HG03354 (cell line): Measurements from ENCODE around the gene MYO7A.
"Not testable (repeated sequence)": the region's sequence is repeated elsewhere in the genome, so short reads cannot be mapped to it uniquely, and the experiment has no call there.

Experiments used
- ATAC-seq: cut with Tn5 transposase; IDR thresholded peaks from one replicate; pipeline ENCODE4 v1.9.1; 2021; ENCODE audit warnings: mild to moderate bottlenecking; ENCODE audit not compliant: unreplicated experiment, poor library complexity, severe bottlenecking

MYO7A gene

DNA sequence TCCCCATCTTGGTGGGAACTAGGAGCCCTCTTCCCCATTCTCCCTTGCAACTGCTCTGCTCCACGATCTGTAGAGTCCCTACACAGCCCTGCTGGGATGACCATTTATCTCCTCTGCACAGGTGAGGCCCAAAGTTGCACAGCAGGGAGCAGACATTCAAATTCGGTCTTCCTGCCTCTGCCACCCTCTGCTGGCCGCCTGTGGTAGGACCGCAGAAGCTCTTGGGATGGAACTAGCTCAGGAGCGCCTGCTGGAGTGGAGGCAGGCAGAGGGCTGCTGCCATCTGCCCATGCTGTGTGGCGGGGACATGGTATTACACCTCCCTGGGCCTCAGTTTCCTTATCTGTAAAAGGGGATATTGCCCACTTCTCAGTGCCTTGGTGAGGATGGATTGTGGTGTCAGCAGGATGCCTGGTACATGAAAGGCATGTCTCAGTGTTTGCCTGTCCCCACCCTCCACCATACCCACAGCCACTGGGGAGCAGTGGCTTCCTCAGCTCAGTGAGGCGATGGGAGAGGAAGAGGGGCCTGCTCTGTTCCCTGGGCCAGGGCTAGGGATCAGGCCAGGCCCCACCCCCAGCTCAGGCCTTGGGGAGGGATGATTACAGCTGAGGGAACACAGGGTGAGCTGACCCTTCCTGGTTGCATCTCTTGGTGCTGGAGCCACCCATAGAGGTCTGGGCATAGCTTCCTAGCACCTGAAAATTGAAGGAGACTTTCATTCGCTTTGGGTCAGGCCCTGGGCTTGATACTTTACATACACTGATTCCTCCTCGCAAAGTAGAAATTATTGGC lies 36.7 kb upstream of the MYO7A start:
- peak; percentile 93 for ATAC-seq

DNA sequence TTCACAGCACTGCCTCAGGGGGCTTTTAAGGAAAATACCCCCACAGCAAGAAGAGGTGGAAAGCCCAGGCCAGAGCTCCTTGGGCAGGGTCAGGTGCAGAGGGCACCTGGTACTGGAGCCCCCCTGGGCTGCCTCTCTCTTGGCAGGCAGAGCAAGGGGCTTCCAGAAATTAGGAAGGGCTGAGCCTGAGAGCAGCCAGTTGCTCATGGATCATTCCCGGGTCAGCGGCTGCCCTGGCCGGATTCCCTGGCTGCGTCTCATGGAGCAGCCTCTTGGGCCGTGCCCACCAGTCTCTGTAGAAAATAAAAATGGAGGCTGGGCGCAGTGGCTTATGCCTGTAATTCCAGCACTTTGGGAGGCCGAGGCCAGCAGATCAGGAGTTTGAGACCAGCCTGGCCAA lies 35.7 kb upstream of the MYO7A start:
- no peak for ATAC-seq

DNA sequence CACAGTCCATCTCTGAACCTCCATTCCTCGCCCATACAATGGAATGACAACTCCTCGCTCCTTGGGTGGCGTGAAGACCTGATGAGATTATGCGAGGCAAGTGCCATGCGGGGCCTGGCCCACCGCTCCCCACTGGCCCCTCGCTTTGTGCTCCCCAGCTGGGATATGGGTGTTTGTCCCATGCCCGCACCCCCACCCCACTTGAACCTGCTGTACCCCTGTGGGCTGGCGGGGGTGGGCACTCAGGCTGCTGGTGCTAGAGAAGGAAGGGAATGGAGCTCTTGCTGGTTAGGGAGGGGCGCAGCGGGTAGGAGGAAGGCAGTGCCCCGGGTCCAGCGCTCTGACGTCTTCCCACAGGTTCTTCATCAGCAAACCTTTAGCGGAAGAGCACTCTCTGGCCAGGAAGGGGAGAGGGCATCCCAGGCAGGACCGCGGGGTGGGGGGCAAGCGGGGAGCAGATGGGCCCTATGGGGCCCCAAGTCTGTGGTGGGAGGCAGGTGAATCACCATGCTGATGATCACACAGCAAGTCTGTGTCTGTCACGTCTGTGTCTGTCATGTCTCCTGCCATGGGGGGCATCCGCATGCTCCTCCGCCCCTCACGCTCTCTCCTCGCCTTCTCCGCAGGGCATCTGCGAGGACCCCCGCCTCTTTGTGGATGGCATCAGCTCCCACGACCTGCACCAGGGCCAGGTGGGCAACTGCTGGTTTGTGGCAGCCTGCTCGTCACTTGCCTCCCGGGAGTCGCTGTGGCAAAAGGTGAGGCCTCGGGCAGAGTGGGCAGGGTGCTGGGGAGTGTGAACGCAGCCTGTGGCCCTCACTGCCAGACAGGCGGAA lies 34.8 kb upstream of the MYO7A start:
- ATAC-seq = no peak

DNA sequence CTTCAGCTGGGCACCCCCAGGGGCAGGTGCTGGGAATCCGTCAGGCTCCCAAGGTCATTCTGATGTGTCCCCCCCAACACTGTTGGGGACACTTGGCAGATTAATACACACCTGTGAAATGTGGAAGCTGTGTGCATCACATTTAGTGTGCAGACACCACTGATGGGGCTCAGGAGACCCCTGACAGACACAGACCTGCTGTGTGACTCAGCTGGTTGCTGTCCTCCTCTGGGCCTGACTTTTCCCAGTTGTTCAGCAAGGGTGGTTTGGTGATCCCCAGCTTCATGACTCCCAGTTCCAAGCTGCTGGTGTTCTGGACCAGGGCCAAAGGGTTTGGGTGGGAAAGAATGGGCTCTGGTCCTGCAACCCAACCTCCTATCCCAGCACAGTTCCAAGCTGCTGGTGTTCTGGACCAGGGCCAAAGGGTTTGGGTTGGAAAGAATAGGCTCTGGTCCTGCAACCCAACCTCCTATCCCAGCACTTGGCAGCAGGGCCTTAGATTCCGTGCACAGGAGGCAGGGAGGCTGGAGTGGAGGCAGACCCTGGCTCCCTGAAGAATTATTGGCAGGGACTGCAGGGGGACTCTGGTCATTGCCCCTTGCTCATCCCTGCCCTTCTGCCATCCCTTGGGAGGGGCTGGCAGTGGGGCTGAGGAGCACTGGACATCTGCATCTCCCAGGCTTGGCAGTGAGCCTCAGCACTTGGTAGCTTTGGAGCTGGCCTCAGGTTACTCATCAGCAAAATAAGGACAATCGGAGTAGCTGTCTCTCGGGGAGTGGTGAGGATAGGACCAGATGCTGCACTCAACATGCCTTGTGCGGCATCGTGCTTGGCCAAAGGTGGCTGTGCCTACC lies 33.8 kb upstream of the MYO7A start:
- ATAC-seq = no peak

DNA sequence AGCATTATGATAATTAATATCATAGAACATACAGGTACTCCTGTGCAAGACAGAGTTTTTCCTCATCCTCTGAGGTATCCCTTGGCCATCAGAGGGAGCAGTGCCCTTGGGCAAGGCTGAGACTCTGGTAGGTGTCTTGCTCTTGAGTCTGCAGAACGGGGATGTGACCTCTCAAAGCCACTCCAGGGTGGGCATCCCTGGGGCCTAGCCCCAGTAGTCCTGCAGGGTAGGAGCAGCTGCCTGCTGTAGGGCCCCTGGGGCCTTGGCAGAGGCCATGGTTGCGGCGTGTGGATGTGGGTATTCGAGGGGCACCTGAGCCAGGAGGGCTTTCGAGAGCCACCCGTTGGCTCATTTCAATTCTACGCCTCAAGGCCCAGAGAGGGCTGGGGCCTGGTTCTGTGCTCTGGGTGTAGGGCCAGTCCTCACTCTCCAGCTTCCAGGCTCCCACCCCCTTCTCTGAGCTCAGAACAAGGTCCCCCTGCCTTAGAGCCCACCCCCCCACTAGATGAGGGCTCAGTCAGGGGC lies 33.1 kb upstream of the MYO7A start:
- ATAC-seq = no peak

DNA sequence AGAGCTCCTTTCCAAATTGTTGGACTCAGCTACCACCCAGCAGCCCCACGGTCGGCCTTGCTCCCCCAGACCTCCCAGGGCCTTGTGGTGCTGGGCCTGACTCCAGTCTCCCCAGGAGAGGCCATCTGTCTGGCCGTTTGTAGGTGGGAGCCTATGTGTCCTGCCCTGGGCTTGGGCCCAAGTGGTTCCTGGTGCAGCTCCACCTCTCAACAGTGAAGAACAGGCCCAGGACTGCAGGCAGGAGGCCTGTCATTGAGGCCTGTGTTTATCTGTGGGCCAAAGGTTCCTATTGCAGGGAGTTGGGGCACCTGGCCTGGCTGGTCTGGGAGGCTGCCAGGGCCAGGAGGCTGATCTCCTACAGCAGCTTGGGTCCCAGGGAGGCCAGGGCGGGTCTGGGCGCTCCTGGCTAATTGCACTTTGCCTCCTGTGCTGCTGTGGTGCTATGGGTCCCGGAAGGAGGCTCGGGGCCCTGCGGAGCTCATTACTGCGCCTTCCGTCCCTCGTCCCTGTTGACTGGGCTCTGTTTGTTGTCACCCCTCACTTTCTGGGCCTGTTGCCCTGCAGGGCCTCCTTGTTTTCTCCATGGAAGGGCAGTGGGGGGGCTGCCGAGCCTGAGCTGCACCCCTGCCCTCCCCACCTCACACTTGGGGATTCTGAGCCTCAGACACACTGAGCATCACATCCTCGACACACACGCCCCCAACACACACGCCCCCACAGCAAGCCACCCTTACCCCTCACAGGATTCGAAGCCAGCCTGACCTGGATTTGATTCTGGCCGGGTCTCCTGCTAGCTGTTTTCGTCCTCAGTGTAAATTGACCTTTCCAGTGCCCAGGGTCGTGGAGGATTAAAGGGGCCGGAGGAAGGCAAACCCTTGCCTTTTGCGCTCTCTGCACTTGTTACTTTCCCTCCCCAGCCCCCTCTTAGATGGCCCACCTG lies 32.2 kb upstream of the MYO7A start:
- ATAC-seq = no peak

DNA sequence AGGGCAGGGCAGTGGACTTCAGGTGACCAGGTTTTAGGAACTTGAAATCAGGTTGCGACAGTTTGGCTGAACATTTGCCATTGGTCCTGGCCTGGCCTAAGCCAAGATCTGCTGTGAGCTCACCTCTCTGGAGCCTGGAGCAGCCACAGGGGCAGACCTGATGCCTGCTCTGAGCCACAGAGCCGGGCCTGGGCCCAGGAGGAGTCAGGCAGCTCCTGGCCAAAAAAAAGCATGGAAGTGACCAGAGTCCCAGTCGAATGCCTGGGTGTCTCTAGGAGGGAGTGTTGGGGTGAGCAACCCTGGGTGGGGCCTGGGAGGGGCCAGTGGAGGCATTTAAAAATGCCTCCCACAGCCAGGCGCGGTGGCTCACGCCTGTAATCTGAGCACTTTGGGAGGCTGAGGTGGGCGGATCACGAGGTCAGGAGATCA lies 31.4 kb upstream of the MYO7A start:
- ATAC-seq = no peak

DNA sequence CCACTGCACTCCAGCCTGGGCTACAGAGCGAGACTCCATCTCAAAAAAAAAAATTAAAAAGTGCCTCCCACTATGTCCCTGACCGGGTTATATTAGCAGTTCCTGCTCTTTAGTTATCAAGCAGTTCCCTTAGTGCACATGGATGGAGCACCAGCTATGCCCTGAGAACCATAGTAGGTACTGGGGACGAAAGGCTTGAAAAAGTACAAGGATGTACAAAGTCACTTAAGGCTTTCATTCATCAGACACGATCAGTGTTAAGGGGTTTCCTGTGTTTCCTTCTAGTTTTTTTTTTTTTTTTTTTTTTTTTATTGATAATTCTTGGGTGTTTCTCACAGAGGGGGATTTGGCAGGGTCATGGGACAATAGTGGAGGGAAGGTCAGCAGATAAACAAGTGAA lies 30.9 kb upstream of the MYO7A start:
- ATAC-seq = not testable (repeated sequence)

DNA sequence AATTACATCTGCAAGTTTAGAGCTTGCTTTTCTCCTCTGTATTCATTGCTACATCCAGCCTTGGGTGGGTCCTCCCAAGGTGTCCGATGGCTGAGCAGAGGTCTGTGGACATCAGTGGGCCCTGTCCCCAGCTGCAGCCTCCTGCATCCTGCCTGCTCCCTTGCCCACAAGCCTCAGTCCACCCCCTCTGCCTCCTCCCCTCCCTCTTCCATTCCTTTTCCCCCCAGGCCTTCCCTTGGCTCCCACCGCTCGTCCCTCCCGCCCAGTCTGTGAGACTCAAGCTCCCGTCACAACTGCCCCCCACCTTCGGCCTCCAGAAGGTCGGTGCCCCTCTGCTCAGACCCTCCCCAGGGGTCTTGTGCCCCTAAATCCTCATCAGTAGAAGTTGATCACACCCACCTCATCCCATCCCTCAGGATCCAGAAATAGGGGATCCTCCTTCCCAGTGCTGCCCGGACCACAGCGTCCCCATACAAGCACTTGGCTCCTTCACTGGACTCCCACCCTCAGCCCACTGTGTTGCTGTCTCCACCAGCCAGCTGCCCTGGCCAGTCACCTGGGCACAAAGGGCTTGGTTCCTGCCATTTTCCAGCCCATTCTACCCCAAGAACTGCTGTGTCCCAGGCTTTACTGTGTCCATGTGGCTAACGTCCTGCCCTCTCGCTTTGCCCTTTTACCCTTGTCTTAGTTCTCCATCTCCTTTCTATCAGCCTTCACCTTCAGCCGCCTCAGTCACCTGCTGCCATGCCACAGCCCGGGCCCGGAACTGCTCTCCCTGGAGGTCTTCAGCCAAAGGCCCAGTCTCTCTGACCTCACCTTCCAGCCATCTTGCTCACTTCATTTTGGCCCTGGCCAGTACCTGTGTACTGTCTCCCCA lies 27.6 kb upstream of the MYO7A start:
- ATAC-seq = no peak

DNA sequence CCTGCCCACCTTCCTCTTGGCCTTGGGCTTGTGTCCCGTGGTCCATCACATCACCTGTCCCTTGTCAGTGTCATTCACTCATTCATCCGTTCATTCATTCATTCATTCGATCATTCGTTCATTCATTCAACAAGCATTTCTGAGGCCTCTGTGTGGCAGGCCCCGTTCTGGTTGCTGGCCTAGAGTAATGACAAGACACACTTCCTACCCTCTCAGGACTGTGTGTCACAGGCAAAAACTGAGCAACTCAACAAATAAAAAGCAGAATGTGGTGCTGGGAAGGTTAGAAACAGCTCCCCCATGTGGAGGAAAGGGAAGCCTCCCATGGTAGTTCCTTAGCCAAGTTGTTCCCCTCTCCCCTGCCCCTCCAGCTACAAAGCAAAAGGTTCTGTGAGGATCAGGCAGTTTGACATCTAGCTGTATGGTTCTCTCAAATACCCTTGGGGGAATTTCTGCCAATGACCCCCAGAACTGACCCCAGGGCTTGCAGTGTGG lies 27.0 kb upstream of the MYO7A start:
- ATAC-seq = no peak

DNA sequence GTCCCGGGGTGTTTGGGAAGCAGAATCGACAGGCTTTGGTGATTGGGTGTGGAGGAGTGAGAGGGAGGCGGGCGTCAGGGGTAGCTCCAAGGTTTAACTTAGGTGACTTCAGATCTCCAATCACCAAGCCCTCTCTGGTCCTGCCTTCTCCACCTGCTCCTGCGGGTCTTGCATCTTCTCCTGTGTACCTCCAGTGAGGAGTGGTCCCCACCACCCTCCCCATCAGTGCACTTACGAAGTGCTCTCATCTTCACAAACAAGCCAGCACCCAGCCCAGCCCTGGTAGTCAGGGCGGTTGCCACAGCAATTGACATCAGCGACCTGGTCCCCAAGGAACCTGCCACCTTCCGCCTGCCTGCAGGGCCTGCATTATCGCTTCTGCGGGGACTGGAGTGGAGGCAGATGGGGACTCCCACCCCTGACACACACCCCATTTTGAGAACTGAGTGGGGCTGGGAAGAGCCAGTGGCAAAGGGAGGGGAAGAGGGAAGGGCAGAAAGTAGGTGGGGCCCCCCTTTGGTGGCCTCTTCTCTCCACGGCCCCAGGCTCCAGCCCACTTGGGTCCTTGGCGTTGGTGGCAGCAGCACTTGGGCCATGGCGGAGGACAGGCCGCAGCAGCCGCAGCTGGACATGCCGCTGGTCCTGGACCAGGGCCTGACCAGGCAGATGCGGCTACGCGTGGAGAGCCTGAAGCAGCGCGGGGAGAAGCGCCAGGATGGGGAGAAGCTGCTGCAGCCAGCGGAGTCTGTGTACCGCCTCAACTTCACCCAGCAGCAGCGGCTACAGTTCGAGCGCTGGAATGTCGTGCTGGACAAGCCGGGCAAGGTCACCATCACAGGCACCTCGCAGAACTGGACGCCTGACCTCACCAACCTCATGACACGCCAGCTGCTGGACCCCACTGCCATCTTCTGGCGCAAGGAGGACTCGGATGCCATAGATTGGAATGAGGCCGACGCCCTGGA lies 25.5 kb upstream of the MYO7A start, which contains the start of gene OMP:
TSS of gene OMP (plus strand) at position 595 of the 965 bp plus-strand sequence. CDS start at position 595, 0 bp downstream.
- ATAC-seq = no peak

DNA sequence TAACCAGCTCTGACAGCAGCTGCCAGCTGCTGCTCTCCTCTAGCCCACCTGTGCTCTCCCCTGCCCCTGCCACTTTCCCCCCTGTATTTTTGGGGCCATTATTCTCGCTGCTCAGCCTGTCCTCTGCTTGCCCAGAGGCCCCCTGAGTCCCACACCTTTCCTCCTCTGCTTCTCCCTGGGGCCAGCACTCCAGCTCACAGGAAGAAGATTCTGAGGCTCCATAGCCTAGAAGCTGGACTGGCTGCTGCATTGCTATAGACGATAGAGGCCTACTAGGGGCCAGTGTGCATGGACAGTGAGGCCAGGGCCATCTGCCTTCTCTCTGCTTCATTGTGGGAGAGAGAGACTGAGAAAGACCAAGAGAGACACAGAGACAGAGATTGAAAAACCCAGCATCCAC lies 24.7 kb upstream of the MYO7A start:
- no peak for ATAC-seq

DNA sequence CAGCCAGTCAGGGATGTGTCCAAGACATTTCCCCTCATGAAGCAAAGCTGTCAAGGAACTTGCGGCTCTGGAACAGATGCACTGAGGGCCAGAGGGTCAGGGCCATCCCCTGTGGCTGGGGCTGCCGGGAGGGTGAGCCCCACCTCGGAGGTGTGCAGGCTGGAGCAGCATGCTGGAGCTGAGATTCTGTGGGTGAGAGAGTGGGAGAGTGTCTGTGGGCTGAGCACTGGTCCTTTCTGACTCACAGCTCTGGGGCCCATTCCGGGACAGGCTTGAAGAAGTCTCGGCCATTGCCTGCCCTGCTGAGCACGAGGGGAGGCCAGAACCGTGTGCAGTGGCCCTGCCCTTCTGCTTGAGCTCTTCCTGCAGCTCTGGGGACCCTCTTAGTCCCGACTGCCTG lies 23.3 kb upstream of the MYO7A start:
- ATAC-seq = no peak

DNA sequence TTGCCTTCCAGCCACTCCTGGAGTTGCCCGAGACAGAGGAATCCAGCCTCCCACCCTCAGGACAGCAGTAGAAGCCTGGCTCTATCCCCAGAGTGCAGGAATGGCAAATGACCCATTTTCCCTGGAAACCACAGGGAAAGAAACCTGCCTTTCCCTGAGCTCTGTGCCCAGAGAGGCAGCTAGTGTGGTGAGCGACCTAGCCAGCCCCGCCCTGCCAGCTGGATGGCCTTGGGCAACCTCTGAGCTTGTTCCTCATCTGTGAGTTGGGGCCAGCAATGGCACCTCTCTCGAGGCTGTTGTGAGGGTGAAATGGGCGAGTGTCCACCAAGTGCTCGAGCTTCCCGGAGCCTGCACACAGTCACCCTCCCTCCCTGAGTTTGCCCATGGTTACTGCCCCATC lies 21.7 kb upstream of the MYO7A start:
- no peak for ATAC-seq

DNA sequence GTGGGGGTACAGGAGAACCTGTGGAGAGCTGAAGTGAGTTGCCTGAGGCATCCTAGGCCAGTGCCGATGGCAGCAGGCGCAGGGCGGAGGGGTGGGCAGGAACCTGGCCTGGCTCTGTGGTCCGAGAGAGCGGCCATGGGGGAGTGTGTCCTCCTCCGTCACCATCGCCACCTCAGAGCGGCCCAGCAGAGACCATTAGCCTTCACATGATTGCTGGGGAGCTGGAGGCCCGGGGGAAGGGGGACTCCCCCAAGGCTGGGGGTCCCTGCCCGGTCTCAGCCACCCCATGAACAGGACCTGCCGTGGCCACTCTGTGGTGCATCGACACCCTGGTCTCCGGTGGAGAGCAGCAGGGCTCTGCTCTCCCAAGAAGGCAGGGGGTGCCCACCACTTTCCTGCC lies 21.3 kb upstream of the MYO7A start:
- no peak for ATAC-seq

DNA sequence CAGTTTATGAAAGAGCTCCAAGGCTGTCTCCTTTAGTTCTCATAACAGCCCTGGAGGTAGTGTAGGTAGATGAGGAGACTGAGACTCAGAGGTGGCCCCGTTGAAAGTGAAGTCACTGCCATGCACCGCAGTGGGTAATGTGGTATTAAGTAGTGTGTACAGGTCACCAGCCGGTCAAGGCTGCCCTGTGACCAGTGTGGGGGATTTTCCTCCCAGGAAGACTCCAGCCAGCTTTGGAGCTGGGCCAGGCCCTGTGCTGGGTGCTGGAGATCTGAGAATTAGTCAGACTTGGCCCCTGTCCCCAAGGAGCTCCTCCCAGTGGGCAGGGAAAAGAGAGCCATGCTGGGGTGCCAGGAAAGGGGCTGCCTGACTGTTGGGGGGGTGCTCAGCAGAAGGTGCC lies 20.1 kb upstream of the MYO7A start:
- ATAC-seq = no peak

DNA sequence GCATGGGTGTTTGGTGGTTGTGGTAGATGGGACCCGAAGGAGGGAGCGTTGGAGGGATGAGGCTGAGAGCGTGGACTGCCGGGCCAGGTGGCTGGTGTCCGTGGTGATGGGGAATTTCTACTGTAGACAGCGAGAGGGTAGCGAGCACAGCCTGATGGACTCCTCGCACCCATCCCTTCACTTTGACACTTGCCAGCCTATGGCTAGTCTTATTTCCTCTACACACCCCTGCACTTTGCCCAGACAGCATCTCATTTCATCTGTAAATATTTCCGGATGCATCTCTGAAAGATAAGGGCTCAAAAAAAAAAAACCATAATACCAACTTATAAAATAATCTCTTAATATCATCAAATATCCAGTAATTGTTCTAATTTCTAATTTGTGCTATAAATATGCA lies 19.6 kb upstream of the MYO7A start:
- ATAC-seq = no peak
